Measurements from ENCODE around the gene DRC1. TPM values are rescaled to one million over a fixed set of nuclear protein-coding genes. Genes with fewer than 3 reads are reported as not detected.
A peak's percentile ranks its signal among the peaks of the same experiment; 100 is the strongest.

DRC1 gene
- total and polyA plus RNA-seq, 9 donors: 0.09 to 0.58 (median 0.23) TPM

DNA sequence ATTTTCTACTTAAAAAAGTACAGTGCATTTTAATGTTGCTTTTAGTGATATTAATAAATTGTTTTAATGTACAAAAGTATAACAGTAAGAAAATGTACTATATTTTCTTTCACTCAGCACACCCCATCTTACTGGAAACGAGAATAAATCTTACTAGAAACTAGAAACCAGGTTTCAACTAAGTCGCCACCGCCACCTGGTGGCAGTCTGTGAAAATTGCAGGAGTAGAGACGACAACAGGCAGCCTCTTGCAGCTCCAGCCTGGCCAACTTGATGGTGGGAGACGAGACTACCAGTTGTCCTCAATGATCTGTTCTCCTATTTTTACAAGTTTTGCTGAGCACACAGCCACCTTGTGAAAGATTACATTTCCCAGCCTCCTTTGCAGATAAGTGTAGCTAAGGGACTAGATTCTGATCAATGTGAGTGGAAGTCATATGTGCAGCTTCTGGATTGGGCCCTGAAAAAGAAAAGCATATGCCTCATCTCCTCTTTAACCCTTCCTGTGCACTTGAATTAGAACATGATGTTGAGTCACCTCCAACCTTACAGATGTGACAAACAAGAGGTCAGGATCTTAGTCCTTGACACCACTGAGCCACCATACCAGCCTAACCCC, 67.5 kb downstream of the DRC1 start:
- WGBS (ENCODE audit: insufficient coverage): no CpG with 5 or more reads among the region's 5 CpGs
- no peaks in the 10 kb centered on the region for H3K27me3 ChIP-seq (ENCODE audit: control insufficient read depth, insufficient read depth, low read length)
- no peaks in the 10 kb centered on the region for H3K4me1 ChIP-seq (ENCODE audit: control insufficient read depth, insufficient read depth, low read length)
- peak; percentile 29 for DNase-seq
- H3K27ac ChIP-seq (ENCODE audit: low read length): no peak overlapping the region
- peaks cover 6% of the 10 kb centered on the region for H3K9me3 ChIP-seq (replicated peaks; ENCODE audit: control insufficient read depth, low read depth, low read length)
- no peak overlapping the region for H3K4me3 ChIP-seq (ENCODE audit: low read length)
- H3K36me3 ChIP-seq (ENCODE audit: control insufficient read depth, insufficient read depth, low read length): peaks cover 17% of the 10 kb centered on the region

- Histone ChIP-seq H3K4me1 (ENCODE audit: control insufficient read depth, insufficient read depth, low read length) (no peaks in the 10 kb centered on the region), H3K27ac (ENCODE audit: low read length) (no peak overlapping the region), H3K27me3 (ENCODE audit: control insufficient read depth, insufficient read depth, low read length) (no peaks in the 10 kb centered on the region), H3K36me3 (ENCODE audit: control insufficient read depth, insufficient read depth, low read length) (peaks cover 18% of the 10 kb centered on the region), H3K9me3 (replicated peaks; ENCODE audit: control insufficient read depth, low read depth, low read length) (peaks cover 6% of the 10 kb centered on the region), H3K4me3 (ENCODE audit: low read length) (no peak overlapping the region)
- DNase-seq: no peak
- WGBS (ENCODE audit: insufficient coverage): 90% methylated on average over 6 of the region's 7 CpGs
Observed at GRCh38 chr2:26469955-26470354, 68.2 kb downstream of the DRC1 start.

DNA sequence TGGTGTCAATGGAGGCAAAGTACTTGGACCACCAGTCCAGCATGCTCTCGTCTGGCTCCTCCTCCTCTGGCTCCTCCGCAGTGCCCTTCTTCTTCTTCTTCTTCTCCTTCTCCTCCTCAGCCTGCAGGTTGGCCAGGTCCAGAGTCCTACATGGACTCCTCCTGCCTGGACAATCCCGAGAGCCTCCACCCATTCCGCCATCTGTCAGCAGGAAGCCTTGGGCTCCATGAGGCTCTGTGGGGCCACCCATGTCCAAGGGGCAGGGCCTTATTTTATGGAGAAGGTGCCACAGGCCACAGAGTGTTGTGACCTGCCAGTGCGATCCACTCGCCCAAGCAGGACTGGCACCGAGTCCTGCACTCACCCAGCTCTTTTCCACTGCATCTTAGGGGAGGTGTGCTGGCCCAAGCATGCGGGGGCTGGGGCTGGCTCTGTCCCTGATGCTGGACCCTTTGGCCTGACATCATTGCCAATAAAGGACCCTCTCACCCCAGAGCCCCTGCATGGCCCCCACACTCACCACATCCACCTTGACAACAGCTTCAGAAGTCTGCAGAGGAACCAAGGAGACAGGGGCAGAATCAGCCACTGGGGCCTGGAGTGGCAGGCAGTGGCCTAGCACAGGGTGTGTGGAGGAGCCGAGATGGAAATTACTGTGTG, 69.0 kb downstream of the DRC1 start:
- 73% methylated on average over 6 of the region's 9 CpGs for WGBS (ENCODE audit: insufficient coverage)
- Histone ChIP-seq H3K36me3 (ENCODE audit: control insufficient read depth, insufficient read depth, low read length) (peaks cover 19% of the 10 kb centered on the region), H3K4me1 (ENCODE audit: control insufficient read depth, insufficient read depth, low read length) (no peaks in the 10 kb centered on the region), H3K27me3 (ENCODE audit: control insufficient read depth, insufficient read depth, low read length) (no peaks in the 10 kb centered on the region), H3K9me3 (replicated peaks; ENCODE audit: control insufficient read depth, low read depth, low read length) (peaks cover 6% of the 10 kb centered on the region), H3K4me3 (ENCODE audit: low read length) (no peak overlapping the region), H3K27ac (ENCODE audit: low read length) (no peak overlapping the region)
- no peak for DNase-seq

- peaks cover 20% of the 10 kb centered on the region for H3K36me3 ChIP-seq (ENCODE audit: control insufficient read depth, insufficient read depth, low read length)
- no CpG with 5 or more reads among the region's 2 CpGs for WGBS (ENCODE audit: insufficient coverage)
- H3K9me3 ChIP-seq (replicated peaks; ENCODE audit: control insufficient read depth, low read depth, low read length): peaks cover 6% of the 10 kb centered on the region
- no peak overlapping the region for H3K27ac ChIP-seq (ENCODE audit: low read length)
- no peak overlapping the region for H3K4me3 ChIP-seq (ENCODE audit: low read length)
- H3K4me1 ChIP-seq (ENCODE audit: control insufficient read depth, insufficient read depth, low read length): peaks cover 3% of the 10 kb centered on the region
- no peak for DNase-seq
- H3K27me3 ChIP-seq (ENCODE audit: control insufficient read depth, insufficient read depth, low read length): no peaks in the 10 kb centered on the region
Observed at GRCh38 chr2:26471289-26471688, 69.6 kb downstream of the DRC1 start.

DNA sequence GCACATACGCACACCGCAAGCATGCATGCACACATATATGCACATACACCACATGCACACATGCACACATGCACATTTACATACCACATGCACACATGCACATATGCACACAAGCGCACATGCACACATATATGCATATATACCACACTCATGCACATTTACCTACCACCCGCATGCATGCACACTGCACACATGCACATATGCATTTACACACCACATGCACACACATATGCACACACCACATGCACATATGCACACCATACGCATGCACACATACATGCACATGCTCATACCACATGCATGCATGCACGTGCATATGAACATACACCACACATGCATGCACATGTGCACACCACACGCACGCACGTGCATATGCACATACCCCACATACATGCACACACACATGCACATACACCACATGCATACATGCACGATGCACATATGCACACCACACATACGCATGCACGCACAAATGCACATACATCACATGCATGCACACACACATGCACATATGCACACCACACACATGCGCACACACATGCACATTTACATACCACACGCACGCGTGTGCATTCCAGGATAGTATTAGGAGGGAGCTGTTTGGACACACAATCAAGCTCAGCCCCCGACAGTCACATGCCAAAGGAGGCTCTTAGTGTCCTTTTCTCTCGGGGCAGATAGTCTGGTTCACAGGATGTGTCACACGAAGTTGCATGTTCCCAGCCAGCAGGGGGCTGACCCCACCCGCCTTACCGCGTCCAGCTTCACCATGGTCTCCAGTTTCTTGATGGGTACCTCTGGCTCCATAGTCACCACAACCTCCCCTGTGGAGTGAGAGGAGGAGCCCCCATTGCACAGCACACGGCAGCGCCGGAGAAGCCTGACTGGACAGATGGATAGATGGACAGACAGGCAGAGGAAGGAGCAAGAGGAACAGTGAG, 70.3 kb downstream of the DRC1 start:
- H3K4me1 ChIP-seq (ENCODE audit: control insufficient read depth, insufficient read depth, low read length): peaks cover 7% of the 10 kb centered on the region
- H3K27ac ChIP-seq (ENCODE audit: low read length): no peak overlapping the region
- H3K9me3 ChIP-seq (replicated peaks; ENCODE audit: control insufficient read depth, low read depth, low read length): peaks cover 6% of the 10 kb centered on the region
- peaks cover 20% of the 10 kb centered on the region for H3K36me3 ChIP-seq (ENCODE audit: control insufficient read depth, insufficient read depth, low read length)
- DNase-seq: no peak
- no peak overlapping the region for H3K4me3 ChIP-seq (ENCODE audit: low read length)
- no peaks in the 10 kb centered on the region for H3K27me3 ChIP-seq (ENCODE audit: control insufficient read depth, insufficient read depth, low read length)
- 87% methylated on average over 22 of the region's 25 CpGs for WGBS (ENCODE audit: insufficient coverage)

- no peak overlapping the region for H3K4me3 ChIP-seq (ENCODE audit: low read length)
- H3K27ac ChIP-seq (ENCODE audit: low read length): no peak overlapping the region
- no peaks in the 10 kb centered on the region for H3K27me3 ChIP-seq (ENCODE audit: control insufficient read depth, insufficient read depth, low read length)
- peaks cover 17% of the 10 kb centered on the region for H3K4me1 ChIP-seq (ENCODE audit: control insufficient read depth, insufficient read depth, low read length)
- H3K9me3 ChIP-seq (replicated peaks; ENCODE audit: control insufficient read depth, low read depth, low read length): peaks cover 6% of the 10 kb centered on the region
- no peak for DNase-seq
- peaks cover 15% of the 10 kb centered on the region for H3K36me3 ChIP-seq (ENCODE audit: control insufficient read depth, insufficient read depth, low read length)
- 89% methylated on average over 25 of the region's 34 CpGs for WGBS (ENCODE audit: insufficient coverage)
Observed at GRCh38 chr2:26472821-26473655, 71.3 kb downstream of the DRC1 start.

DNA sequence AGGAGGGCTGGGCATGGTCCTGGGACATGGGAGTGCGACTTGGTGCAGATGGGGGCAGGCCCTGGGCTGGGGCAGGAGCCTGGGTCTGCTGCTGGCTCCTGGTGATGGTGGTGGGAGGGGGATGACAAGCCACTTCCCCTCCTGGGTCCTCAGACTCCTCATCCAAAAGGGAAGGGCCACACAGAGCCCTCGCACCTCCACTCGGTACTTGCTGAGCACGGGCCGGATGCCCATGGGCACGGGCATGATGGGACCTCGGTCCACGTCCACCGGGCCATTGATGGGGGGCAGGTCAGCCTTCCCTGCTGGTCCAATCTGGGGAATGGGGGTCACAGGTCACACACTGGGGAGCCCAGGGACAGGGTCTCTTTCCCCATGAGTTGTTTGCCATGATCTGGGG, 72.1 kb downstream of the DRC1 start:
- 91% methylated on average over 8 of the region's 9 CpGs for WGBS (ENCODE audit: insufficient coverage)
- Histone ChIP-seq H3K36me3 (ENCODE audit: control insufficient read depth, insufficient read depth, low read length) (peaks cover 15% of the 10 kb centered on the region), H3K27me3 (ENCODE audit: control insufficient read depth, insufficient read depth, low read length) (no peaks in the 10 kb centered on the region), H3K4me1 (ENCODE audit: control insufficient read depth, insufficient read depth, low read length) (peaks cover 24% of the 10 kb centered on the region), H3K4me3 (ENCODE audit: low read length) (no peak overlapping the region), H3K27ac (ENCODE audit: low read length) (no peak overlapping the region), H3K9me3 (replicated peaks; ENCODE audit: control insufficient read depth, low read depth, low read length) (peaks cover 6% of the 10 kb centered on the region)
- no peak for DNase-seq

GRCh38 chr2:26474261-26474785, 72.6 kb downstream of the DRC1 start:
- Histone ChIP-seq H3K36me3 (ENCODE audit: control insufficient read depth, insufficient read depth, low read length) (peaks cover 13% of the 10 kb centered on the region), H3K4me1 (ENCODE audit: control insufficient read depth, insufficient read depth, low read length) (peaks cover 30% of the 10 kb centered on the region), H3K27me3 (ENCODE audit: control insufficient read depth, insufficient read depth, low read length) (no peaks in the 10 kb centered on the region), H3K9me3 (replicated peaks; ENCODE audit: control insufficient read depth, low read depth, low read length) (peaks cover 4% of the 10 kb centered on the region), H3K27ac (ENCODE audit: low read length) (no peak overlapping the region), H3K4me3 (ENCODE audit: low read length) (no peak overlapping the region)
- WGBS (ENCODE audit: insufficient coverage): 91% methylated on average over 8 of the region's 14 CpGs
- DNase-seq: no peak

- no peak for DNase-seq
- Histone ChIP-seq H3K9me3 (replicated peaks; ENCODE audit: control insufficient read depth, low read depth, low read length) (no peaks in the 10 kb centered on the region), H3K27ac (ENCODE audit: low read length) (no peak overlapping the region), H3K27me3 (ENCODE audit: control insufficient read depth, insufficient read depth, low read length) (no peaks in the 10 kb centered on the region), H3K4me3 (ENCODE audit: low read length) (no peak overlapping the region), H3K4me1 (ENCODE audit: control insufficient read depth, insufficient read depth, low read length) (peaks cover 37% of the 10 kb centered on the region), H3K36me3 (ENCODE audit: control insufficient read depth, insufficient read depth, low read length) (peaks cover 12% of the 10 kb centered on the region)
- WGBS (ENCODE audit: insufficient coverage): 94% methylated on average over 4 of the region's 6 CpGs
Observed at GRCh38 chr2:26475037-26475436, 73.3 kb downstream of the DRC1 start.
